Activated T-cell treated with anti-CD3 and anti-CD28 coated beads, Interleukin-2, amount 50 U/mL, for 48 hours (primary cell): ENCODE data around the gene COTL1.
"Not testable (repeated sequence)": the region's sequence is repeated elsewhere in the genome, so short reads cannot be mapped to it uniquely, and the experiment has no call there.

Experiments
- DNase-seq, 2 experiments: peaks; one replicate each; pipeline ENCODE4 v3.0.0-alpha.2; 2020

COTL1 gene

GRCh38 chr16:84641643-84642358 is 23.9 kb upstream of the COTL1 start:
- no peak for DNase-seq

GRCh38 chr16:84640145-84640544 is 22.3 kb upstream of the COTL1 start:
- DNase-seq = no peak

GRCh38 chr16:84638231-84638806 is 20.4 kb upstream of the COTL1 start:
- DNase-seq = no peak

GRCh38 chr16:84637709-84638108 is 19.8 kb upstream of the COTL1 start:
- DNase-seq = no peak

- no peak for DNase-seq
These were observed 17.8 kb upstream of the COTL1 start for GRCh38 chr16:84635702-84636101.

- DNase-seq = no peak
These were observed 15.7 kb upstream of the COTL1 start for GRCh38 chr16:84633622-84634021.

GRCh38 chr16:84632862-84633261 is 15.0 kb upstream of the COTL1 start:
- not testable (repeated sequence) for DNase-seq

GRCh38 chr16:84631886-84632285 is 14.0 kb upstream of the COTL1 start:
- DNase-seq = no peak

GRCh38 chr16:84631153-84631466 is 13.2 kb upstream of the COTL1 start:
- no peak for DNase-seq

GRCh38 chr16:84630446-84631152 is 12.7 kb upstream of the COTL1 start:
- DNase-seq = no peak

GRCh38 chr16:84630009-84630408 is 12.1 kb upstream of the COTL1 start:
- no peak for DNase-seq

- no peak for DNase-seq
These were observed 11.7 kb upstream of the COTL1 start for GRCh38 chr16:84629580-84629979.

GRCh38 chr16:84628226-84628731 is 10.4 kb upstream of the COTL1 start:
- no peak for DNase-seq

GRCh38 chr16:84625556-84625955 is 7.7 kb upstream of the COTL1 start:
- no peak for DNase-seq

GRCh38 chr16:84620913-84621312 is 3.0 kb upstream of the COTL1 start:
- not testable (repeated sequence) for DNase-seq

GRCh38 chr16:84618581-84619460 is 943 bp upstream of the COTL1 start:
- no peak for DNase-seq

- DNase-seq = peak; percentile 71 to 74
These were observed 662 bp downstream of the COTL1 start for GRCh38 chr16:84617041-84617790.

- no peak for DNase-seq
These were observed 1.4 kb downstream of the COTL1 start for GRCh38 chr16:84616515-84616914.

GRCh38 chr16:84614968-84615813 is 2.7 kb downstream of the COTL1 start:
- DNase-seq = no peak

GRCh38 chr16:84614623-84614967 is 3.3 kb downstream of the COTL1 start:
- no peak for DNase-seq

- DNase-seq = no peak
These were observed 3.8 kb downstream of the COTL1 start for GRCh38 chr16:84614073-84614459.
